Lung microvascular endothelial cell (primary cell): ENCODE measurements around the gene IGSF21. TPM values are rescaled to one million over a fixed set of nuclear protein-coding genes. Genes with fewer than 3 reads are reported as not detected.
"Not testable (repeated sequence)": the region's sequence is repeated elsewhere in the genome, so short reads cannot be mapped to it uniquely, and the experiment has no call there.

Experiments used
- DNase-seq, 2 donors: peaks; one replicate each; pipeline versions ENCODE4 v3.0.0 to v3.0.0-alpha.2; 2010; ENCODE audit warnings: low read depth in 2 of 2
- total RNA-seq: library from RNA; depleted of rRNA; stranded (reverse); fragments of >200 nt; gene quantifications from 2 replicates; pipeline ENCODE4 v1.2.1, GENCODE V29; 2014

IGSF21 gene
- total RNA-seq, 1 donor from 2014 or later: not detected

DNA sequence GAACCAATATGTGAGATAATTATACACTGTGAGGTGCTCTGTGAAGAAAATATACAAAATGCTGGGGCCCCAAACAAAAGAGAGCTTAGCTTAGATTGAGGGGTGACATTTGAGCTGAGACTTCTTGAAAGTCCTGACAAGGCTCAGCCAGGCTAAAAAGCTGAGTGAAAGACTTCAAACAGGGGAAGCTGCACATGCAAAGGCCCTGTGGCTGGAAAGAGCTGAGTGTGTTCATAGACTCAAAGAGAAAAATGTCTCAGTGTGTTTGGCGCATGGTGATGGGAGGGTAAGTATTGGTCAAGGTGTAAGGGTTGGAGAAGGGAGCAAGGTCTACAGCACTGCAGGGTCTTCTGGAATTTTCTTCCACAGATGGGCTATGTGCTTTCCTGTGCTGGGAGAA is 245.9 kb downstream of the IGSF21 start:
- DNase-seq: no peak

DNA sequence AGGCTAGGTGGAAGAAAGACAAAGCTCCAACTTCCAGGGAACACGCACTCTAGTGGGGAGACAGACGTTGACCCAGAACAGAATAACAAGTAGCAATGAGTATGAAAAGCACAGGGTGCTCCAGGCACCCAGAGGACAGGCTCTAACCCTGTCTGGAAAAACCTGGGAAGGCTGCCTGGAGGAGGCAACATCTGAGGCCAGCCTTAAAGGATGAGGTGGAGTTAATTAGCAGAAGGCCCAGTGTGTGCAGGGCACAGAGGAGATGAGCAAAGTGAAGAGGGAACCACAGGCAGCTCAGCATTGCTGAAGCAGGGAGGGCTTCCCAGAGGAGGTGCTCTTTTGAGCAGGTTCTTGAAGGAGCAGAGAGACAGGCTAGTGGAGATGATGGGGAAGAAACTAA is 246.4 kb downstream of the IGSF21 start:
- no peak for DNase-seq

DNA sequence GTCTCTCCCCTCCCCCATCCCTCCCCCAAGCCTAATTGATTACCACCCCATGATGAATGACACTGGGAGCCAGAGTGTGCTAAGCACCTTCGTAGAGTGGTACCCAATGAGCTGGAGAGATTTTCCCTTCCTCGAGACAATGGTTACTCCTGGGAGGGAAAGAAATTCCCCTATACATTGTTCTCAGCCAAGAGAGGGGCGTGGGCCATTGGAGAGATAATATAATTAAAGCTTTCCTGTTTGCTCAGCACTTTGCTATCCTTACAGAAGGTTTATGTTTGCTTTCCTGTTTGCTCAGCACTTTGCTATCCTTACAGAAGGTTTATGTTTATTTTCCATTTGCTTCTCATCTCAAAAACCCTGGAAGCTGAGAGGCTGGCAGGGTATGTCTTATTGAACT is 247.0 kb downstream of the IGSF21 start:
- no peak for DNase-seq

- no peak for DNase-seq
These were observed 250.1 kb downstream of the IGSF21 start for GRCh38 chr1:18357622-18358230.

DNA sequence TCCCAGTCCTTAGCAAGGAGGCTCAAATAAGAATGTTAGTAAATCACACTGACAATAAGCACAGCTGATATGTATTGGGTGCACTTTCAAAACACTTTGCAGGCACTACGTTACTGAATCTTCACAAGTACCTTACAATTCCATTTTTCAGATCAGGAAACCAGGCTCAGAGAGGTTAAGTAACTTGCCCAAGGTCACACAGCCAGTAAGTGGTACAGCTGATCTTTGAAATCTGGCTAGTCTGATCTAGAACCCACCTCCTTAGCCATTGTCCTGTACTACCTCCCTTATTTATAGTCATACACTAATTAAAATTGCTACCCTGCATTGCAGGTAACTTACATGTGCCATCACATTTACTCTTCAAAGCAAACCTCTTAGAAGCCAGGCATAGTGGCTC is 251.0 kb downstream of the IGSF21 start:
- DNase-seq: no peak

DNA sequence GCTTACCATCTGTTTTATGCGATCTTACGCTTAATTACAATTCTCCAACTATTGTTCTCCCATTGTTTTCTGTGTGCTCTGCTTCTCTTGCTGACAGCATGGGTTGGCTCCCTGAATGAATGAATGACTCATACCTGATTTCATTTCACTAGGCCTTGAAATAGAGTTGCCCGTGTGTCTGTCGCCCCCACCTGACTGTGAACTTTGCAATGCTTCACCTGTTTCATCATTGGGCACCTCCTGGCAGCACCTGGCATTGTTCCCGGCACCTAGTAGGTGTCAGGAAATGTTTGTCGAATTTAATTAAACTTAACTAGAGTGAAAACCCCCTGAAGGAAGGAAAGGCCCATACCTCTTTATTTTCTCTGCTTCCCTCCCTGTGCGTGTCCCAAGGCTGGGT is 252.7 kb downstream of the IGSF21 start:
- DNase-seq: no peak

DNA sequence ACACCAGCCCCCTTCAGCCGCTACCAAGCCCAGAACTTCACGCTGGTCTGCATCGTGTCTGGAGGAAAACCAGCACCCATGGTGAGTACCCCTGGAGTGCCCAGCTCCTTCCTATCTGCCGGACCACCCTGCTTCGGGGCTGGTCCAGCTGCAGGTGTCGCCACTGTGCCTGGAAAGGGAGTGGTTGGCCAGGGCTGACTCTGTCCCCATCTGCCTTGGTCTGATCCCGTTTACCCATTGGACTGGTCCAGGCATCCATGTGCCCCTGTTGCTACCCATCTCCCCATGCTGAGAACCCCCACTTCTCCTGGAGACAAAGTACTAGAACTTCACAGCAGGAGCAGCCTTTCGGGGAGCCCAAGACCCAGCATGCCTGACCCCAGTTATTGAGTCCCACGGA is 254.6 kb downstream of the IGSF21 start:
- no peak for DNase-seq

DNA sequence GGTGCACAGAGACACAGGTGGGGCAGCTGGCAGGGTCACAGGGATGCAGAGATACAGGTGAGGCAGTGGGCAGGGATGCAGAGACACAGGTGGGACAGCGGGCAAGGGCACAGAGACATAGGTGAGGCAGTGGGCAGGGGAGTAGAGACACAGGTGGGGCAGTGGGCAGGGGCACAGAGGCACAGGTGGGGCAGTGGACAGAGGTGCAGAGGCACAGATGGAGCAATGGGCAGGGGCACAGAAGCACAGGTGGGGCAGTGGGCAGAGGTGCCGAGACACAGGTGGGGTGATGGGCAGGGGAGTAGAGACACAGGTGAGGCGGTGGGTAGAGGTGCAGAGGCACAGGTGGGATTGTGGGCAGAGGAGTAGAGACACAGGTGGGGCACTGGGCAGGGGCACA is 255.8 kb downstream of the IGSF21 start:
- DNase-seq: no peak

DNA sequence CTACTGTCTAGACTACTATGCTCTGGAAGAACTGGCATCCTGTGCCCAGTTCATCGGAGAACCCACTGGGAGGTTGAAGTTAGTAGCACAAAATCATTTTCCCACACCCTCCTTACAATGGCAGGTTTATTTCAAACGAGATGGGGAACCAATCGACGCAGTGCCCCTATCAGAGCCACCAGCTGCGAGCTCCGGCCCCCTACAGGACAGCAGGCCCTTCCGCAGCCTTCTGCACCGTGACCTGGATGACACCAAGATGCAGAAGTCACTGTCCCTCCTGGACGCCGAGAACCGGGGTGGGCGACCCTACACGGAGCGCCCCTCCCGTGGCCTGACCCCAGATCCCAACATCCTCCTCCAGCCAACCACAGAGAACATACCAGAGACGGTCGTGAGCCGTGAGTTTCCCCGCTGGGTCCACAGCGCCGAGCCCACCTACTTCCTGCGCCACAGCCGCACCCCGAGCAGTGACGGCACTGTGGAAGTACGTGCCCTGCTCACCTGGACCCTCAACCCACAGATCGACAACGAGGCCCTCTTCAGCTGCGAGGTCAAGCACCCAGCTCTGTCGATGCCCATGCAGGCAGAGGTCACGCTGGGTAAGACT is 257.6 kb downstream of the IGSF21 start:
- DNase-seq: no peak

GRCh38 chr1:18372505-18372904 is 264.9 kb downstream of the IGSF21 start:
- DNase-seq: not testable (repeated sequence)

DNA sequence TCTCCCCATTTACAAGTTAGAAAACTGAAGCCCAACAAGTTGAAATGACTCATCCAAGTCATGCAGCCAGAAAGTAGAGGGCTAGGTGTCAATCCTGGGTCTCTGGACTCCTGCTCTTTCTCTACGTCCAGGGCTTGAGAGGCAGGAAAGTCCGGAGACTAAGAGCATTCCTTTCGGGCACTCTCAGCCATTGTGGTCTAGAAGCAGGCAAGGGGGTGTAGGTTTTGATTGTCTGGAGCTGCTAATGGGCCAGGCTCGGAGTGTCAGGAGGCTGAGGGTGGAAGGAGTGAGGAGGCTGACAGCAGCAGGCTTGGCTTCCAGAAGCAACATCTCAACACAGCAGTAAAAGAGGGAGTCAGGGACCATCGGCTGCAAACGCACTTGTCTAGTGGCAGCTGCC is 265.6 kb downstream of the IGSF21 start:
- no peak for DNase-seq

GRCh38 chr1:18373882-18374493 is 266.4 kb downstream of the IGSF21 start:
- DNase-seq: no peak

DNA sequence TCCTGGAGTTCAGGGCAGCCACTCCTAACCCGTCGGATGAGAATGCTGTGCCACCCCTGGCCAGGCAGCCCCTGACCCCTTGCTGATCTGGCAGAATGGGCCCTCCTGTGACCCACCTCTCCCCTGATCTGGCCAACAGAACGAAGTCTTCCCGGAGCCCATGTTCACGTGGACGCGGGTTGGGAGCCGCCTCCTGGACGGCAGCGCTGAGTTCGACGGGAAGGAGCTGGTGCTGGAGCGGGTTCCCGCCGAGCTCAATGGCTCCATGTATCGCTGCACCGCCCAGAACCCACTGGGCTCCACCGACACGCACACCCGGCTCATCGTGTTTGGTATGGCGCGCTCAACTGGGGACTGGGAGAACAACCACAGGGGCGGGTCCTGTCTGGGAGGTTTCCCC is 269.1 kb downstream of the IGSF21 start:
- no peak for DNase-seq

DNA sequence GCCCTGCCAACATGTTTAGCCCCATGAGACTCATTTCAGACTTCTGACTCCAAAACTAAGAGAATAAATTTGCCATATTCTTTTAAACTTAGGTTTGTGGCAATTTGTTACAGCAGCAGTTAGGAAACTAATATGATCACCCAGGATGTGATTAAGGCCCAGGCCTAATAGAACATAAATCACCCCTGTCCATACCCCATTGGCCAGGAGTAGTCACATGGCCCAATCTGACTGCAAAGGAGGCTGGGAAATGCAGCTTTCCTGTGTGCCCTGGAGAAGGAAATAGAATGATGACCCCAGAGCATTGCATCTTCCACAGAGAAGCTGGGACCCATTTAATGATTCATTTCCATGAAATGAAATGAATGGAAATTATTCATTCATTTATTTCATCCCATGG is 272.7 kb downstream of the IGSF21 start:
- DNase-seq: no peak

DNA sequence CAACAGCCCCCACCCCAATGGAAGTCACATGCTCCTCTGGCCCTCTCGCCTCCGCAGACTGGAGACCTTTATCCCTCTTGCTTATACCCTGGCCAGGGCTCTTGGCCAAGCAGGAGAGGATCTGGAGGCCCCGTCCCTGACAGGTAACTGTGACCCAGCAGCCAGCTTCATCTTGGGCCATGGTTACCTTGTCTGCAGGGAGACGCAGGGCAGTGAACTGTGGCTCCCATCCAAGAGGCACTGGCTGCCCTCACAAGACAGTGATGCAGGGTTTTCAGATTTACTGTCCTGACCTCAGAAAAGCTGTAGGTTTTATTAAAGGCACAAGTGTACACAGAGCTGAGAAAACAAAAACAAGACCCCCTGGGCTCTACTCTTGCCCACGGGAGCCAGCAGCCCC is 276.5 kb downstream of the IGSF21 start:
- no peak for DNase-seq

GRCh38 chr1:18384471-18384870 is 276.9 kb downstream of the IGSF21 start:
- DNase-seq: no peak

DNA sequence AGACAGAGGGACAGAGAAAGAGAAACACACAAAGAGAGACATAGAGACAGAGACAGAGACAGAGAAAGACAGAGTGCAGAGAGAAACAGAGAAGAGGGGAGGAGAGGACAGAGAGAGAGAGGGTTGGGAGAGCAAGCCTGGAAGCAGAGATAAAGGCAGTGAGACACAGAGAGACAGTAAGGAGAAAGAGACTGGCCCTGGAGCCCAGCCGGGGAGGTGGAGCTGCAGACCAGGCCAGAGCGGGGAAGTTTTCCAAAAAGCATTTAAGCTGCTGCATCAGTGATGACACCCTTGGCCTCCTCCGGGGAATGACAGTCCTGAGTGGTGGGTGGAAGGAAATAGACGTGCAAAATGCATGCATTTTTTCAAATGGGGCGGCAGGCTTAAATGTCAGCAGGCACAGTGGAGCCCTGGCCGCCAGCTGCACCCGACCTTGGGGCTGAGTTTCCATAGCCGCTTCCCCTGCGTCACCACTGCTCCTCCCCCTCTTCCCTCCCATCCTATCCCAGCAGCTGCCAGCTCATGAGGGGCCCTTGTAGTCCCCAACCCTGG is 277.7 kb downstream of the IGSF21 start:
- DNase-seq: peak in 1 of 2 donors; percentile 23

- DNase-seq: no peak
These were observed 279.0 kb downstream of the IGSF21 start for GRCh38 chr1:18386591-18386990.

GRCh38 chr1:18387307-18387706 is 279.7 kb downstream of the IGSF21 start:
- DNase-seq: no peak

DNA sequence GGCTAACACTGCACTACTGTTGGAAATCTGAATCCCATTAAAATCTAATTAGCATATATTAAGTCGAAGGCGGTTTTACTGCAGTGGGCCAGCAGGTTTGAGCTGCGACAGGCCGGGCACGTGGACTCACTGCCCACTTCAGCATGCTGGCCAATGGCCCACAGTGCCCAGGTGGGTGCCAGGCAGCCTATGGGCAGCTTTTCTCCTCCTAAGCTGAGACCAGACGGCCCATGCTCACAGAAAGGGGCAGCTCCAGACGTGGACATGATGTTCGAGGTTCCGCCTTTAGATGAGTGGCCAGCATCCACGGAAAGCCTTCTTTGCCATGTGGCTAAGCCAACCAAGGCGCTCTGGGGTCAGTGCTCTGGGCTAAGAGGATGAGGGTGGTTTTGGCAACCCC is 283.4 kb downstream of the IGSF21 start:
- DNase-seq: no peak

GRCh38 chr1:18394563-18395156 is 287.1 kb downstream of the IGSF21 start:
- no peak for DNase-seq

DNA sequence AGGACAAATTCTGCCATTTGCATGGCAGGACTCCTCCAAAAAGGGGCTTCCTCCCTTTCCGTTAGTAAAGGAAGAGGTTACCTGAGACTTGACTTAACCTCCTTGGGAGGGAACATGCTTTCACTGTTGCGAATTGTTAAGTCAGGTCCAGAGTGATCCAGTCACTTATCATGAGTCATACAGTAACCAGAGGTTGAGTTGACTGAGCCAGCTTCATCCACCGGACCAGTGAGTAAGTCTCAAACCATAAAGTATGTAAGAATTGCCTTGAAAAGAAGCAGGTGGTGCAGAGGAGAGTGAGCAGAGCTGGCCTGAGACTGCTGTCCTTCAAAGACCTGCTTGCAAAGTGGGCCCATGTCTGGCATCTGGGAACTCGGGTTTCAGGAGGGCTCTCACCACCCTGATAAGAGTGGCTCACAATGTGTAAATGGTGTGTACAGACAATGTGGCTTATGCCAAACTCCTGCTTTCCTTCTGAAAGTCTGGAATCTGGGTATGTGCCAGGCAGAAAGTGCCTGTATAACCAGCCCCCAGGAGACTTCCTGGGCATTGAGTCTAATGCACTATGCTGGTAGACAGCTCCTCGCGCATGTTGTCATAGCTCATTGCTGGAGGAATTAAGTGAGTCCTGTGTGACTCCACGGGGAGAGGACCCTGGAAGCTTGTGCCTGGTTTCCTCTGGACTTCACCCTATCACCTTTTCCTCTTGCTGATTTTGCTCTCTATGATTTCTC is 288.8 kb downstream of the IGSF21 start:
- DNase-seq: no peak
